ENCODE data around the gene SDSL. TPM values are rescaled to one million over a fixed set of nuclear protein-coding genes. Genes with fewer than 3 reads are reported as not detected.

Gene SDSL
- total and polyA plus RNA-seq, 5 donors from 2014 or later = 1.8 TPM; not detected in 4

- no peak overlapping the region for H3K27ac ChIP-seq (ENCODE audit: insufficient read depth, low read length, poor library complexity, severe bottlenecking)
- no peak overlapping the region for H3K4me3 ChIP-seq (ENCODE audit: low read depth, low read length)
- no peaks in the 10 kb centered on the region for H3K4me1 ChIP-seq (ENCODE audit: control insufficient read depth, insufficient read depth, low read length, poor library complexity, severe bottlenecking)
- no peaks in the 10 kb centered on the region for H3K9me3 ChIP-seq (ENCODE audit: control insufficient read depth in 2 of 2, low read length in 2 of 2)
- DNase-seq = no peak
- ATAC-seq (ENCODE audit: low read depth in 2 of 2) = no peak
- H3K27ac Mint-ChIP-seq = no peak overlapping the region
- no peaks in the 10 kb centered on the region for H3K9me3 Mint-ChIP-seq
- H3K36me3 ChIP-seq (ENCODE audit: control insufficient read depth, insufficient read depth, low read length) = peaks cover 5% of the 10 kb centered on the region
- no peaks in the 10 kb centered on the region for H3K4me1 Mint-ChIP-seq
- H3K36me3 Mint-ChIP-seq = peaks cover 10% of the 10 kb centered on the region
- H3K4me3 Mint-ChIP-seq = no peak overlapping the region
- no peaks in the 10 kb centered on the region for H3K27me3 ChIP-seq (ENCODE audit: control insufficient read depth, insufficient read depth, low read length)
- no peaks in the 10 kb centered on the region for H3K27me3 Mint-ChIP-seq
These were observed 30.4 kb upstream of the SDSL start for GRCh38 chr12:113391650-113392337.

- H3K27ac ChIP-seq (ENCODE audit: insufficient read depth, low read length, poor library complexity, severe bottlenecking) = no peak overlapping the region
- no peaks in the 10 kb centered on the region for H3K9me3 Mint-ChIP-seq
- no peak overlapping the region for H3K27ac Mint-ChIP-seq
- no peak overlapping the region for H3K4me3 ChIP-seq (ENCODE audit: low read depth, low read length)
- no peaks in the 10 kb centered on the region for H3K27me3 ChIP-seq (ENCODE audit: control insufficient read depth, insufficient read depth, low read length)
- H3K36me3 Mint-ChIP-seq = peaks cover 4% of the 10 kb centered on the region
- ATAC-seq (ENCODE audit: low read depth in 2 of 2) (no peak), DNase-seq (no peak)
- H3K27me3 Mint-ChIP-seq = no peaks in the 10 kb centered on the region
- H3K9me3 ChIP-seq (ENCODE audit: control insufficient read depth in 2 of 2, low read length in 2 of 2) = no peaks in the 10 kb centered on the region
- no peaks in the 10 kb centered on the region for H3K4me1 Mint-ChIP-seq
- no peaks in the 10 kb centered on the region for H3K4me1 ChIP-seq (ENCODE audit: control insufficient read depth, insufficient read depth, low read length, poor library complexity, severe bottlenecking)
- peaks cover 5% of the 10 kb centered on the region for H3K36me3 ChIP-seq (ENCODE audit: control insufficient read depth, insufficient read depth, low read length)
- H3K4me3 Mint-ChIP-seq = no peak overlapping the region
These were observed 29.7 kb upstream of the SDSL start for GRCh38 chr12:113392520-113392919.

GRCh38 chr12:113392988-113393579, 29.1 kb upstream of the SDSL start:
- DNase-seq (no peak), ATAC-seq (ENCODE audit: low read depth in 2 of 2) (no peak)
- Mint-ChIP-seq H3K27me3 (no peaks in the 10 kb centered on the region), H3K36me3 (peaks cover 4% of the 10 kb centered on the region), H3K4me1 (no peaks in the 10 kb centered on the region), H3K9me3 (no peaks in the 10 kb centered on the region), H3K4me3 (no peak overlapping the region), H3K27ac (no peak overlapping the region)
- peaks cover 5% of the 10 kb centered on the region for H3K36me3 ChIP-seq (ENCODE audit: control insufficient read depth, insufficient read depth, low read length)
- H3K27ac ChIP-seq (ENCODE audit: insufficient read depth, low read length, poor library complexity, severe bottlenecking) = no peak overlapping the region
- H3K27me3 ChIP-seq (ENCODE audit: control insufficient read depth, insufficient read depth, low read length) = no peaks in the 10 kb centered on the region
- H3K4me3 ChIP-seq (ENCODE audit: low read depth, low read length) = no peak overlapping the region
- no peaks in the 10 kb centered on the region for H3K4me1 ChIP-seq (ENCODE audit: control insufficient read depth, insufficient read depth, low read length, poor library complexity, severe bottlenecking)
- H3K9me3 ChIP-seq (ENCODE audit: control insufficient read depth in 2 of 2, low read length in 2 of 2) = no peaks in the 10 kb centered on the region

GRCh38 chr12:113393749-113394148, 28.4 kb upstream of the SDSL start:
- Mint-ChIP-seq H3K27me3 (no peaks in the 10 kb centered on the region), H3K9me3 (no peaks in the 10 kb centered on the region), H3K4me3 (no peak overlapping the region), H3K27ac (peak overlapping the region in 1 of 3 donors; percentile 14), H3K36me3 (peaks cover 1% of the 10 kb centered on the region), H3K4me1 (no peaks in the 10 kb centered on the region)
- no peaks in the 10 kb centered on the region for H3K27me3 ChIP-seq (ENCODE audit: control insufficient read depth, insufficient read depth, low read length)
- no peak overlapping the region for H3K4me3 ChIP-seq (ENCODE audit: low read depth, low read length)
- peaks cover 3% of the 10 kb centered on the region for H3K36me3 ChIP-seq (ENCODE audit: control insufficient read depth, insufficient read depth, low read length)
- ATAC-seq (ENCODE audit: low read depth in 2 of 2) (no peak), DNase-seq (no peak)
- H3K4me1 ChIP-seq (ENCODE audit: control insufficient read depth, insufficient read depth, low read length, poor library complexity, severe bottlenecking) = no peaks in the 10 kb centered on the region
- H3K9me3 ChIP-seq (ENCODE audit: control insufficient read depth in 2 of 2, low read length in 2 of 2) = no peaks in the 10 kb centered on the region
- no peak overlapping the region for H3K27ac ChIP-seq (ENCODE audit: insufficient read depth, low read length, poor library complexity, severe bottlenecking)

GRCh38 chr12:113395119-113395518, 27.1 kb upstream of the SDSL start:
- no peak overlapping the region for H3K4me3 ChIP-seq (ENCODE audit: low read depth, low read length)
- no peak overlapping the region for H3K27ac ChIP-seq (ENCODE audit: insufficient read depth, low read length, poor library complexity, severe bottlenecking)
- H3K4me3 Mint-ChIP-seq = peak overlapping the region in 1 of 4 donors; percentile 47
- H3K4me1 Mint-ChIP-seq = no peaks in the 10 kb centered on the region
- no peaks in the 10 kb centered on the region for H3K27me3 Mint-ChIP-seq
- H3K4me1 ChIP-seq (ENCODE audit: control insufficient read depth, insufficient read depth, low read length, poor library complexity, severe bottlenecking) = no peaks in the 10 kb centered on the region
- no peak for DNase-seq
- H3K36me3 Mint-ChIP-seq = no peaks in the 10 kb centered on the region
- H3K9me3 Mint-ChIP-seq = no peaks in the 10 kb centered on the region
- no peaks in the 10 kb centered on the region for H3K27me3 ChIP-seq (ENCODE audit: control insufficient read depth, insufficient read depth, low read length)
- no peaks in the 10 kb centered on the region for H3K36me3 ChIP-seq (ENCODE audit: control insufficient read depth, insufficient read depth, low read length)
- ATAC-seq (ENCODE audit: low read depth in 2 of 2) = no peak
- H3K27ac Mint-ChIP-seq = no peak overlapping the region
- H3K9me3 ChIP-seq (ENCODE audit: control insufficient read depth in 2 of 2, low read length in 2 of 2) = no peaks in the 10 kb centered on the region

DNA sequence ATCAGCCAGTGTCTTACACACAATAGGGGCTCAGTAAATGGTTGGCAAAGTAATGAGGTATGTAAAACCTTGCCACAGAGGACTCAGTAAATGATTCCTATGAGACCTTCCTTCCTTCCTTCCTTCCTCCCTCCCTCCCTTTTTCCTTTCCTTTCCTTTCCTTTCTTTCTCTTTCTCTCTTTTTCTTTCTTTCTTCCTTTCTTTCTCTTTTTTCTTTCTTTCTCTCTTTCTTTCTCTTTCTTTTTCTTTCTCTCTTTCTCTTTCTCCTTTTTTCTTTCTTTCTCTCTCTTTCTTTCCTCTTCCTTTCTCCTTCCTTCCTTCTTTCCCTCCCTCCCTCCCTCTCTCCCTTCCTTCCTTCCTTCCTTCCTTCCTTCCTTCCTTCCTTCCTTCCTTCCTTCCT, 26.0 kb upstream of the SDSL start:
- no peak overlapping the region for H3K4me3 Mint-ChIP-seq
- ATAC-seq (ENCODE audit: low read depth in 2 of 2) (no peak), DNase-seq (no peak)
- no peaks in the 10 kb centered on the region for H3K36me3 Mint-ChIP-seq
- no peaks in the 10 kb centered on the region for H3K27me3 ChIP-seq (ENCODE audit: control insufficient read depth, insufficient read depth, low read length)
- H3K4me3 ChIP-seq (ENCODE audit: low read depth, low read length) = no peak overlapping the region
- no peak overlapping the region for H3K27ac ChIP-seq (ENCODE audit: insufficient read depth, low read length, poor library complexity, severe bottlenecking)
- H3K4me1 ChIP-seq (ENCODE audit: control insufficient read depth, insufficient read depth, low read length, poor library complexity, severe bottlenecking) = no peaks in the 10 kb centered on the region
- H3K4me1 Mint-ChIP-seq = no peaks in the 10 kb centered on the region
- H3K36me3 ChIP-seq (ENCODE audit: control insufficient read depth, insufficient read depth, low read length) = no peaks in the 10 kb centered on the region
- H3K27ac Mint-ChIP-seq = no peak overlapping the region
- no peaks in the 10 kb centered on the region for H3K9me3 Mint-ChIP-seq
- no peaks in the 10 kb centered on the region for H3K27me3 Mint-ChIP-seq
- no peaks in the 10 kb centered on the region for H3K9me3 ChIP-seq (ENCODE audit: control insufficient read depth in 2 of 2, low read length in 2 of 2)

DNA sequence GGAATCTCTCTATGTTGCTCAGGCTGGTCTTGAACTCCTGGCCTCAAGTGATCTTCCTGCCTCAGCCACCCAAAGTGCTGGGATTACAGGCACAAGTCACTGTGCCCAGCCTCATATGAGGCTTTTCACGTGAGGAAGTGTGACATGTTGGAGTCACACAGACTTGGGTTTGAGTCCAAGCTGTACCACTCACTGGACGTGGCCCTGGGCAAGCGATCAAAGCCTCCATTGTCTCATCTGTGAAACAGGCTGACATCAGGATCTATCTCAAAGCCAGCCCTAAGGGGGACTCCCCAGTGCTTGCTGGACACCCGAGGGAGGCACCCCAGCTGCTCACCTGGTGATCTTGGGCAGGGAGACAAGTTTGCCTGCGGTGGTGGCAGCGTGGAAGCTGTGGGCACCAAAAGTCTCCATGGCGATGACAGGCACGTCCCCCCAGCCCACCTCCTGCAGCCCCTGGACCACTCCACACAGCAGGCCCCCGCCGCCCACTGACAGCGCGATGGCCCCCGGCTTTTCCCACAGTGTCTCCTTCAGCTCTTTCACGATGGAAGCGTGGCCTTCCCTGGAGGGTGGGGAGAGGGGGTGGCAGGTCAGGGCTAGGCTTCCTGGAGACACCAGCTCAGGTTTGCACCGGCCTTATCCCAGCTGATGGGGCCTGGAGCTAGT, 25.2 kb upstream of the SDSL start:
- Mint-ChIP-seq H3K36me3 (no peaks in the 10 kb centered on the region), H3K27me3 (no peaks in the 10 kb centered on the region), H3K4me1 (no peaks in the 10 kb centered on the region), H3K27ac (no peak overlapping the region), H3K9me3 (no peaks in the 10 kb centered on the region), H3K4me3 (no peak overlapping the region)
- ATAC-seq (ENCODE audit: low read depth in 2 of 2) (no peak), DNase-seq (no peak)
- Histone ChIP-seq H3K4me1 (ENCODE audit: control insufficient read depth, insufficient read depth, low read length, poor library complexity, severe bottlenecking) (no peaks in the 10 kb centered on the region), H3K27ac (ENCODE audit: insufficient read depth, low read length, poor library complexity, severe bottlenecking) (no peak overlapping the region), H3K4me3 (ENCODE audit: low read depth, low read length) (no peak overlapping the region), H3K36me3 (ENCODE audit: control insufficient read depth, insufficient read depth, low read length) (no peaks in the 10 kb centered on the region), H3K27me3 (ENCODE audit: control insufficient read depth, insufficient read depth, low read length) (no peaks in the 10 kb centered on the region), H3K9me3 (ENCODE audit: control insufficient read depth in 2 of 2, low read length in 2 of 2) (no peaks in the 10 kb centered on the region)
